Measurements from ENCODE around the gene TTC39B.

TTC39B gene

DNA sequence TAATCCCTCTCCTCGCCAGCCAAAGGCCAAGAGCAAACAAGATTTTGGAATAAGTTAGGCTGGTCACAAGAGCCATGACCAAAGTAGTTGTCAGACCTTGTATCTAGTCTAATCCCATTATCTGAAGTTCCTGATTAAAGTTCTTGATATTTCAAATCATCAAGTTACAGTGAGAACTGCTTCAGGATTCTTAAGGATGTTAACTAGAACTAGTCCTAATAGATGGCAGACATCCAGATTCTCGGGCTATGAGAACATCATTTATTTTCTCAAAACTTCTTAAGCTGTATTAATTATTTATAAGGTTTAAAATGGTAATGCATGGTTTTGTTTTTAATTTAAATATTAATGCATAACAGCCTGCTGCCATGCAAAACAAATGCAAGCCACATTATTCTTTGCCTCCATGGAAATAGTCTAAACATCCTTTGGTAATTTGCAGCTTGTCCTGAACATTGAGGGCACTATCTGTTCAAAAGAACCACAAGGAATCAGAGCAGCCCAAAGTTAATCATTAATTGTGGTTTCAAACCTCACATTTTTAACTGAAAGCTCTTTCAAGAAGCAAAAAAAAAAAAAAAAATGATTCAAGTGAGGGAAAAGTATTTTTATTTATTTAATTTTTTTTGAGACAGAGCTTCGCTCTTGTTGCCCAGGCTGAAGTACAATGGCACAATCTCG, 95.1 kb downstream of the TTC39B start:
- Mint-ChIP-seq H3K9me3 (peaks cover 13% of the 10 kb centered on the region), H3K27ac (no peak overlapping the region), H3K36me3 (ENCODE audit: low read depth) (peaks cover 25% of the 10 kb centered on the region), H3K27me3 (ENCODE audit: low read depth) (no peaks in the 10 kb centered on the region), H3K4me3 (no peak overlapping the region), H3K4me1 (ENCODE audit: low read depth) (peaks cover 8% of the 10 kb centered on the region)

DNA sequence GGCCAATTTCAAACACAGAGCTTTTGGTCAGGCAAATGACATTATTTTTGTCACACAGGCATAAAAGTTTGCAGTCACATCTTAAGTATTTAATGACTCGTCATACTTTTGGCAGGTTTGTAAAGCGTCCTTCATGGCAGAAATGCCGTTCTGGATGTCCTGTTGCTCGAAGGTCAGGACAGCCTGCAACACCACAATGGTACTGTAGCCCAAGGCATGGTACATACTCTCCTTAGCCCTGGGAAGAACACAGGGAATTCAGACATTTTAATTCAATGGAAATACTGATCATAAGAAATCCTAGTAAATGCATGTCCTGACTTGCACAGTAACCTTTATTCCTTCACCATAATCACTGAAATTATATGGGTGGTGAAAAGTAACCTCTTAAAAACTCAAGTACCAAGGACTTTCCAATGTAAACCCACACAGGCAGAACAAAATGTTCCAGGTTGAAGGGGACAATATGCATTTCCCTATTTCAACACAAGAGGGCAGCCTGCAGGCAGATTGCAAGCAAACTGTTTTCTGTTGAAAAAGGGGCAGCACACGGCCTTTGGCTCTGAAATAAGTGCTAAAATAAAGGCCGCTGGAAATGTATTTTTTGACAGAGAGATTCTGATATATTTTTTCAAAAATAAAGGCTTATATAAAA, 95.7 kb downstream of the TTC39B start:
- H3K27ac Mint-ChIP-seq, result no peak overlapping the region
- peaks cover 29% of the 10 kb centered on the region for H3K36me3 Mint-ChIP-seq (ENCODE audit: low read depth)
- H3K27me3 Mint-ChIP-seq (ENCODE audit: low read depth), result no peaks in the 10 kb centered on the region
- no peak overlapping the region for H3K4me3 Mint-ChIP-seq
- peaks cover 8% of the 10 kb centered on the region for H3K4me1 Mint-ChIP-seq (ENCODE audit: low read depth)
- peaks cover 15% of the 10 kb centered on the region for H3K9me3 Mint-ChIP-seq

GRCh38 chr9:15206903-15207696, 99.9 kb downstream of the TTC39B start:
- no peak overlapping the region for H3K4me3 Mint-ChIP-seq
- peaks cover 10% of the 10 kb centered on the region for H3K4me1 Mint-ChIP-seq (ENCODE audit: low read depth)
- H3K9me3 Mint-ChIP-seq, result peaks cover 15% of the 10 kb centered on the region
- no peaks in the 10 kb centered on the region for H3K27me3 Mint-ChIP-seq (ENCODE audit: low read depth)
- no peak overlapping the region for H3K27ac Mint-ChIP-seq
- peaks cover 36% of the 10 kb centered on the region for H3K36me3 Mint-ChIP-seq (ENCODE audit: low read depth)

DNA sequence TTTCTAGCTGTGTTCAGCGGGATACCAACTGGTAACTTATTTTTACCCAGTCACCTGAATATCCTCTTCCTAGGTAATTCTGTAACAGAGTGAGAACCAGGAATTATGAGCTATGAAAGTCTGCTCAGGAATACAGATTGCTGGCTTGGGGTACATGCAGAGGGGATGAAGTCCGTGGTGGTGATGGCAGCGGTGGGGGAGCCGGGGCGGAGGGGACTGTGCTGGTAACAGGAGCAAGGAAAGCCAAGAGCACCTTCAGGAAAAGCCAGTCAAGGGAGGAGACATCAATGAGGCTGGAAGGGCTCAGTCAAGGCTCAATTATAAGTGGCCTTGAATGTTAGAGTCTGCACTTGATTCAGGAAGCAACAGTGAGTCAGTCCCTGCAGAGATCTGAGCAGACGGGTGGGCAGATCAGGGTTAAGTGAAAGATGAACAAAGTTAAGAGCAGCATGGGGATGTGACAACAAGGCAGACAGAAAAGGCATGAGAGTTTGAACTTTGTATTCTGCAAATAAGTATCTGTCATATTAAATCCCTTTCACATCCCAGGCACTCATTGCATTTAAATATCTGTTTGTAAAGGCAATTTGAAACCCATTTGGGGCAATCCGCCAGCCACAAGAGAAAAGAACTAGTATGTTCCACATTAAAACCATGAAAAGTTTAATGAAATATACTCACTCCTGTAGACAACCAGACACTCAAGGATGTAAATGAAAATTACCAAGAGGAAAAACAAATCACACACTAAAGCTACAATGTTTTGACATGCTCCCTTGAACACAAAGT, 101.2 kb downstream of the TTC39B start:
- H3K36me3 Mint-ChIP-seq (ENCODE audit: low read depth), result peaks cover 42% of the 10 kb centered on the region
- no peaks in the 10 kb centered on the region for H3K27me3 Mint-ChIP-seq (ENCODE audit: low read depth)
- H3K27ac Mint-ChIP-seq, result no peak overlapping the region
- H3K4me3 Mint-ChIP-seq, result no peak overlapping the region
- peaks cover 15% of the 10 kb centered on the region for H3K9me3 Mint-ChIP-seq
- peaks cover 10% of the 10 kb centered on the region for H3K4me1 Mint-ChIP-seq (ENCODE audit: low read depth)

- Mint-ChIP-seq H3K4me1 (ENCODE audit: low read depth) (peaks cover 10% of the 10 kb centered on the region), H3K4me3 (no peak overlapping the region), H3K9me3 (peaks cover 13% of the 10 kb centered on the region), H3K27me3 (ENCODE audit: low read depth) (no peaks in the 10 kb centered on the region), H3K27ac (no peak overlapping the region), H3K36me3 (ENCODE audit: low read depth) (peaks cover 34% of the 10 kb centered on the region)
These were observed 103.4 kb downstream of the TTC39B start for GRCh38 chr9:15203581-15203980.

DNA sequence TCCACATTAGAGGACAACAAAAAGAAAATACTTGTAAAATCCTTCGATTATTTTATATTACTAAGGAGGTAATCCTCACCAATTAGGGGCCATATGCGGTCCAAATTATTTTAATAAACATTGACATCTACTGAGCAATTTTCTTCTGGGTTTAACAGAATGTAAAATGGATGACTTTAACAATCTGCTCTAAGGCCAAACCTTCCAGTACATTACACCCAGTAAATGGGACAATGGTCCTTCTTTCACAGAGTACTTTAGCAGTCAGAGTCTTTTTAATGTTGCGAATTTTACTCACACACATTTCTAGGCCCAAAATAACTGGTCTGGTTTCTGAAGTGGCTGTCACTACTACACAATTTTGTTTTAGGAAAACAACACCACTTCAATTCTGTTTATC, 106.9 kb downstream of the TTC39B start:
- Mint-ChIP-seq H3K9me3 (peaks cover 8% of the 10 kb centered on the region), H3K27ac (no peak overlapping the region), H3K36me3 (ENCODE audit: low read depth) (peaks cover 40% of the 10 kb centered on the region), H3K4me3 (no peak overlapping the region), H3K4me1 (ENCODE audit: low read depth) (peaks cover 6% of the 10 kb centered on the region), H3K27me3 (ENCODE audit: low read depth) (no peaks in the 10 kb centered on the region)

DNA sequence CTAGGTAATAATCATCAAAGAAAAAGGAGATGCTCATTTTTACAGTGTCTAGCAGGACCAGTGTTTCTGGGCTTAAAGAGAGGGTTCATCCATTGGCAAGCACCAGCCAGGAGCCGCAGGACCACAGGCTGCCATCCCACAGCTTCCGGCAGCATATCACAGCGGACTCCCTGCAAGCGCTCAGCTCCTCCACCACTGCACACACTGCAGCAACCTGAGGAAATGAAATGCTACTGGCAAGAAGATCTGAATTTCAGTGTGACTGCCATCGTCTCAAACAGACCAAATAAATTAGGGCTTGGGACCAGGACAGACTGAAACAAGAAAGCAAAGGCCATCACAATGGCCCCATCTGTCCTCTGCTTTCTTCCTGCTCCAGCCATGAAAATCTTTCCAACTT, 114.2 kb downstream of the TTC39B start:
- peaks cover 17% of the 10 kb centered on the region for H3K4me1 Mint-ChIP-seq (ENCODE audit: low read depth)
- H3K9me3 Mint-ChIP-seq, result peaks cover 8% of the 10 kb centered on the region
- no peaks in the 10 kb centered on the region for H3K27me3 Mint-ChIP-seq (ENCODE audit: low read depth)
- no peak overlapping the region for H3K4me3 Mint-ChIP-seq
- no peak overlapping the region for H3K27ac Mint-ChIP-seq
- peaks cover 62% of the 10 kb centered on the region for H3K36me3 Mint-ChIP-seq (ENCODE audit: low read depth)

GRCh38 chr9:15191378-15191777, 115.6 kb downstream of the TTC39B start:
- Mint-ChIP-seq H3K4me1 (ENCODE audit: low read depth) (peaks cover 16% of the 10 kb centered on the region), H3K27ac (no peak overlapping the region), H3K36me3 (ENCODE audit: low read depth) (peaks cover 59% of the 10 kb centered on the region), H3K4me3 (peak overlapping the region; percentile 0), H3K27me3 (ENCODE audit: low read depth) (no peaks in the 10 kb centered on the region), H3K9me3 (peaks cover 6% of the 10 kb centered on the region)

DNA sequence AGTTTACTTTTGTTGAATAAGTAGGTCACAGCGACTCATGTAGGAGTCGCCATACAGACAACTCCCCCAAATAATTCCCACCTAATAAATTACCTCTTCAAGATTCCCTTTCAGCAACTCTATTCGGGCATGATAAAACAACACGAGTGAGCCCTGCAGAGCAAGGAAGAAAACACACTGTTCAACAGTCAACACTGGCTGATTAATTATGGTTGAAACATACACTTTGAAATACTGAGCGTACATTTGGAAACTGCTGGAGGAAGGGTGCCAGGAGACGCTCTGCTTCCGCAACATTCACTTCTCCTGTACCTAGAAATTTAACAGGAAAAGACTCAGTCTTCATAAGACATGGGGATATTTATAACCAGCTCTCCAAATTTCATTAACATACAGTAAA, 117.5 kb downstream of the TTC39B start:
- Mint-ChIP-seq H3K4me1 (ENCODE audit: low read depth) (peaks cover 16% of the 10 kb centered on the region), H3K36me3 (ENCODE audit: low read depth) (peaks cover 53% of the 10 kb centered on the region), H3K4me3 (no peak overlapping the region), H3K27ac (no peak overlapping the region), H3K9me3 (no peaks in the 10 kb centered on the region), H3K27me3 (ENCODE audit: low read depth) (no peaks in the 10 kb centered on the region)

DNA sequence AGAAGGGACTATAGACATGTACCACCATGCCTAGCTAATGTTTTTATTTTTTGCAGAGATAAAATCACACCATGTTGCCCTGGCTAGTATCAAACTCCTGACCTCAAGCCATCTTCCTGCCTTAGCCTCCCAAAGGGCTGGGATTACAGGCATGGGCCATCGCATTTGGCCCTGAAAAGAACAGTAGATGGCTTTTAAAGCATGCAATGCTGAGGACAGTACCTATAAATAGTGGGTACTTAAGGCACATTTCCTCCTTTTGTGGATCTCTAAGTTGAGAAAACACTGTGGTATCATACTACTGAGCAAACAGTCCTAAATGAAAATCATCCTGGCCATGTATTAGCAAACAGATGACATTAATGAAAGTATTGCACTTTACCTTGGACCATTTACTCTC, 119.4 kb downstream of the TTC39B start:
- Mint-ChIP-seq H3K27me3 (ENCODE audit: low read depth) (no peaks in the 10 kb centered on the region), H3K9me3 (no peaks in the 10 kb centered on the region), H3K27ac (no peak overlapping the region), H3K4me1 (ENCODE audit: low read depth) (peaks cover 16% of the 10 kb centered on the region), H3K4me3 (no peak overlapping the region), H3K36me3 (ENCODE audit: low read depth) (peaks cover 53% of the 10 kb centered on the region)

DNA sequence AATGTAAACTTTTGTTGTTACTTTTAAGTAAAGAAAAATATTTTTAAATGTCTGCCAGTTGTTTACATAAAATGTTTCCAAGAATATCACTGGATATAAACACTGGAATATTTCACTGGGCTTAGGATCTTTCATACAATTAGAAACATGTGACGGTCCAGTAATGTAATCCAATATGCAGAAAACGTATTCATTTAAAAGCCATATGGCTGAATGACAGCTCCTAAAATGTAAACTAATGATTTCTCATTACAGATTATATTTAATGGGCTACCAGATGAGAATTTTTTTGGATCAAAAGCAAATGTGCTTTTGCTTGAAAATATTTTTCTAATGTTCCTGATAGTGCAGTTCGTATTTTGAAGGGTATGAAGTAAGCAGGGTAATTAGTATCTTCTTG, 124.3 kb downstream of the TTC39B start:
- H3K4me1 Mint-ChIP-seq (ENCODE audit: low read depth), result peaks cover 2% of the 10 kb centered on the region
- no peak overlapping the region for H3K27ac Mint-ChIP-seq
- H3K9me3 Mint-ChIP-seq, result no peaks in the 10 kb centered on the region
- H3K27me3 Mint-ChIP-seq (ENCODE audit: low read depth), result no peaks in the 10 kb centered on the region
- peaks cover 37% of the 10 kb centered on the region for H3K36me3 Mint-ChIP-seq (ENCODE audit: low read depth)
- no peak overlapping the region for H3K4me3 Mint-ChIP-seq

- H3K27me3 Mint-ChIP-seq (ENCODE audit: low read depth), result no peaks in the 10 kb centered on the region
- H3K27ac Mint-ChIP-seq, result no peak overlapping the region
These were observed 124.9 kb downstream of the TTC39B start for GRCh38 chr9:15182101-15182551.

DNA sequence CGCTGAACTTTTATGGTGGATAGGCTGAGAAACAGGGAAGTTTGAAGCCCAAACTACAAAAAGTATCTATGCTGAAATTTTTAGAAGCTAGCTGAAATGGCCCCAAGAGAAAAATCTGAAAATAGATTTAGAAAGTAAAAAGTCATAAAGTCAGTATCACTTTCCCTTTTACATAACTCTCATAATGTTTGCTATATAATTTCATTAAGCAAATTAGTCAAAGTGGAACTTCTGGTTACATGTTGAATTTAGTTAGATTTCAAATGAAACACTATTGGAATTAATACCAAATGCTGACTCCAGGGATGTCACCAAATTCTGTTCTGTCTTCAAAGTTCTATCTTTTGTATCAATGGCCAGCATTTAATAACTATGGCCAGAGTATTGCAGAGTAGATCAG, 126.9 kb downstream of the TTC39B start:
- Mint-ChIP-seq H3K36me3 (ENCODE audit: low read depth) (peaks cover 39% of the 10 kb centered on the region), H3K9me3 (no peaks in the 10 kb centered on the region), H3K4me1 (ENCODE audit: low read depth) (peaks cover 2% of the 10 kb centered on the region), H3K27me3 (ENCODE audit: low read depth) (no peaks in the 10 kb centered on the region), H3K4me3 (no peak overlapping the region), H3K27ac (no peak overlapping the region)

More at GRCh38 chr9:15182101-15182551, 124.9 kb downstream of the TTC39B start:
- Mint-ChIP-seq H3K9me3 (no peaks in the 10 kb centered on the region), H3K4me3 (no peak overlapping the region), H3K36me3 (ENCODE audit: low read depth) (peaks cover 37% of the 10 kb centered on the region), H3K4me1 (ENCODE audit: low read depth) (peaks cover 2% of the 10 kb centered on the region)

DNA sequence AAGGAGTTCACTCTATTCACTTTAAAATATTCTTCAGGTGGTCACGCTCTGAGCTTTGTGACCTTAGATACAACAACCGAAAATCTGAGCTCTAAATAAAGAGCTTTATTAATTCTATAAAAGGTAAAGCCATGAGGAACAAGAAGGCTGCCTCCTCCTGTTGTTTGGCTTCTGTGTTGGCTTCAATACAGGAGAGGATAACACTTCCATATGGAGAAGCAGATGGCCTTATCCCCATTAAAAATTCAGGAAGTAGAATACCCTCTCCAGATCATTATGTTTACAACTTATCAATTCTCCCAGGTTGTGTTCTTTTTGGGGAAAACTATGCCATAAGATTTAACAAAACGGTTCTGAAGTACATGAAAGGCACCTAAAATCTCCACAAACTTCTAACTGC, 128.4 kb downstream of the TTC39B start:
- no peaks in the 10 kb centered on the region for H3K9me3 Mint-ChIP-seq
- no peak overlapping the region for H3K27ac Mint-ChIP-seq
- H3K27me3 Mint-ChIP-seq (ENCODE audit: low read depth), result no peaks in the 10 kb centered on the region
- H3K4me3 Mint-ChIP-seq, result no peak overlapping the region
- peaks cover 42% of the 10 kb centered on the region for H3K36me3 Mint-ChIP-seq (ENCODE audit: low read depth)
- H3K4me1 Mint-ChIP-seq (ENCODE audit: low read depth), result peaks cover 2% of the 10 kb centered on the region
